WI38 (cell line): ENCODE results near the gene TIMM29.
"Not testable (repeated sequence)": the region's sequence is repeated elsewhere in the genome, so short reads cannot be mapped to it uniquely, and the experiment has no call there.

Source experiments
- H3K4me3 ChIP-seq: 2 replicates; pipeline ENCODE4 v1.5.1; 2011; ENCODE audit warnings: low read depth, mild to moderate bottlenecking, control low read depth, low read length
- TF ChIP-seq, protein P1 (sequence below): IDR thresholded peaks from 2 replicates; pipeline ENCODE4 v1.5.1; 2012; ENCODE audit warnings: low read depth, mild to moderate bottlenecking, control low read depth, low read length

TIMM29 gene

DNA sequence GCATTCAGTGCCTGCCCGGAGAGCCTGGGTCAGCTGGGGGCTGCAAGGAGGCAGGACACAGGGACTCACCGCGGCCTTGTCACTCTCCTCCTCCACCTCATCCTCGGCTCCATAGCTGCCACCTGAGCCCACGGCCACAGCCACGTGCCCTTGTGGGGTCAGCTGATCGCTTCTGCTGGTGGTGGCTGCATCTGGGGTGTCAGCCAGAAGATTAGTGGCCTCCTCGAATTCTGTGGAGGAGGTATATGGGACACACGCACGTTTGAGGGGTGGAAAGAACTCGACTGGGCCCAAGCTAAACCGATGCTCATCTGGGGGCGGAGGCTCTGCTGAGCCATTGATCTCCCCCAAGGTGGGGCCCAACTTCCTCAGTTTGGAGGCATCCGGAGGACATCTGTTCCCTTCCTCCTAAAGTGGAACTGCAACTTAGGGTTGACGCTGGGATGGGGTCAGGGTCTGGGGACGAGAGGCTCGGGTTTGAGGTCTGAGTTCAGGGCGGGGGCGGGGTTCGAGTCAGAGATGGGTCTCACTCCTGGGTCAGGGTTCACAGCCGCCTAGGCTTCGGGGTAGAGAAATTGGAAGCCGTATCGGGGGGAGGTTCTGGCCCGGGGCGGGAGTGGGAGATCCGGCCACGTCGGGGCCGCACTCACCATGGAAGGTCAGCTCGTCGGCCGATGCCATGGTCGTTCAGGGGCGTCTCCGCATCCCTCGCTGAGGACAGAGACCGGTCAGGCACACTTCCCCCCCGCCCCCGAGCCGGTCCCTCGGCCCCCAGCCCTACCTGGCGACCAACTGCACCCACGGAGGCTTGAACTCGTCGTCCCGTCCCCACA lies 665 bp upstream of the TIMM29 start:
- TF ChIP-seq, protein P1, sequence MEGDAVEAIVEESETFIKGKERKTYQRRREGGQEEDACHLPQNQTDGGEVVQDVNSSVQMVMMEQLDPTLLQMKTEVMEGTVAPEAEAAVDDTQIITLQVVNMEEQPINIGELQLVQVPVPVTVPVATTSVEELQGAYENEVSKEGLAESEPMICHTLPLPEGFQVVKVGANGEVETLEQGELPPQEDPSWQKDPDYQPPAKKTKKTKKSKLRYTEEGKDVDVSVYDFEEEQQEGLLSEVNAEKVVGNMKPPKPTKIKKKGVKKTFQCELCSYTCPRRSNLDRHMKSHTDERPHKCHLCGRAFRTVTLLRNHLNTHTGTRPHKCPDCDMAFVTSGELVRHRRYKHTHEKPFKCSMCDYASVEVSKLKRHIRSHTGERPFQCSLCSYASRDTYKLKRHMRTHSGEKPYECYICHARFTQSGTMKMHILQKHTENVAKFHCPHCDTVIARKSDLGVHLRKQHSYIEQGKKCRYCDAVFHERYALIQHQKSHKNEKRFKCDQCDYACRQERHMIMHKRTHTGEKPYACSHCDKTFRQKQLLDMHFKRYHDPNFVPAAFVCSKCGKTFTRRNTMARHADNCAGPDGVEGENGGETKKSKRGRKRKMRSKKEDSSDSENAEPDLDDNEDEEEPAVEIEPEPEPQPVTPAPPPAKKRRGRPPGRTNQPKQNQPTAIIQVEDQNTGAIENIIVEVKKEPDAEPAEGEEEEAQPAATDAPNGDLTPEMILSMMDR = no peak
- H3K4me3 ChIP-seq = peak overlapping the region; percentile 91

DNA sequence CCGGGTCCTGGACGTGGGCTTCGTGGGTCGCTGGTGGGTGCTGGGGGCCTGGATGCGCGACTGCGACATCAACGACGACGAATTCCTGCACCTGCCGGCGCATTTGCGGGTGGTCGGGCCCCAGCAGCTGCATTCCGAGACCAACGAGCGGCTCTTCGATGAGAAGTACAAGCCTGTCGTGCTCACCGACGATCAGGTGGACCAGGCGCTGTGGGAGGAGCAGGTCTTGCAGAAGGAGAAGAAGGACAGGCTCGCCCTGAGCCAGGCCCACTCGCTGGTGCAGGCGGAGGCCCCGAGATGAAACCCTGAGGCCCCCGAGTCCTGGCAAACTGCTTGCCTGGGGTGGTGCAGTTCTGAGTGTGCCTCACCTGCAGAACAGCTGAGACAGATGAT lies 787 bp downstream of the TIMM29 start:
- peak overlapping the region; percentile 91 for H3K4me3 ChIP-seq
- TF ChIP-seq, protein P1 = no peak

DNA sequence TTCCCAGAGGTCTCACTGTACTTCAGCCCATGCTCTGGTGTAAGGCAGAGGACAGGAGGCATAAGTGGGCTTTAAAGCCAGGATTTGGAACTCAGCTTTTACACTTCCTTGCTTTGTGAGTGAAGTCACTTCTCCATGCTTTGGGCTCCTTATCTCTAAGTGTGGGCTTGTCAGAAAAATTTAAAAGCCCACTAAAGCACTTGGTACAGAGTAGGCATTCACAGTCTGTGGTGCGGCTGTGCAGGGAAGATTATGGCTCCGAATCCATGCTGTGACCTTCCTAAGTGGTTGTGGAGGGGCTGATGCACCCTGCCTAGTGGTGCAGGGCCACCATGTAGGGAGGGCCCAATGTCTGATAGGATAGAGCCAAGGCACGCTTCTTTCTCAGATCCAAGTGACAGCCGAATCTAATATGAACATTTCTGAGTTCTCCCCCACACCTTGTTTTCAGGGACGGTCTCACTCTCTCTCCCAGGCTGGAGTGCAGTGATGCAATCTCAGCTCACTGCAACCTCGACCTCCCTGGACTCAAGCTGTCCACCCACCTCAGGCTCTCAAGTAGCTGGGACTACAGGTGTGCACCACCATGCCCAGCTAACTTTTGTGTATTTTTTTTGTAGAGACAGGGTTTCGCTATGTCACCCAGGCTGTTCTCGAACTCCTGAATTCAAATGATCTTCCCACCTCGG lies 6.9 kb downstream of the TIMM29 start:
- TF ChIP-seq, protein P1 = no peak
- no peak overlapping the region for H3K4me3 ChIP-seq

DNA sequence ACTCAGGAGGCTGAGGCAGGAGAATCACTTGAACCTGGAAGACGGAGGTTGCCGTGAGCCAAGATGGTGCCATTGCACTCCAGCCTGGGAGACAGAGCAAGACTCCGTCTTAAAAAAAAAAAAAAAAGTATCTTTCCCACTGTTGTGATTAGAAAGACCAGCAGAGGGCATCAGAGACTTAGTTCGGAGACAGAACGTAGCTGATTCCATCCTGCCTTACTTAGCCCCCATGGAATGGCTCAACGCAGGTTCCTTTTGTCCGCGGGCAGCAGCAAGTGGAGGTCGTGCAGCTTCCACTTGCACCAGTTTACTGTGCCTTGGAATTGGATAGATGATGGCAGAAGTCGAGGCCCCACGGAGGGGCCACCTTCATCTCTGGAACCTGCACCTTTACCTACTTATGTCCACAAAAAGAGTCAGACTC lies 8.1 kb downstream of the TIMM29 start:
- TF ChIP-seq, protein P1 = peak; percentile 47
- no peak overlapping the region for H3K4me3 ChIP-seq

DNA sequence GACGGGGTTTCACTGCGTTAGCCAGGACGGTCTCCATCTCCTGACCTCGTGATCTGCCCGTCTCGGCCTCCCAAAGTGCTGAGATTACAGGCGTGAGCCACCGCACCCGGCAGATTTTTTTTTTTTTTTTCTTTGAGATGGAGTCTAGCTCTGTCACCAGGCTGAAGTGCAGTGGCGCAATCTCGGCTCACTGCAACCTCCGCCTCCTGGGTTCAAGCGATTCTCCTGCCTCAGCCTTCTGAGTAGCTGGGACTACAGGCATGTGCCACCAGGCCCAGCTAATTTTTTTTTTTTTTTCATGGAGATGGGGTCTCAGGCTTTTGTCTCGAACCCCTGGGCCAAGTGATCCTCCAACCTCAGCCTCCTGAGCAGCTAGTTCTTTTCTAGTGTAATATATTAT lies 13.0 kb downstream of the TIMM29 start:
- not testable (repeated sequence) for H3K4me3 ChIP-seq

DNA sequence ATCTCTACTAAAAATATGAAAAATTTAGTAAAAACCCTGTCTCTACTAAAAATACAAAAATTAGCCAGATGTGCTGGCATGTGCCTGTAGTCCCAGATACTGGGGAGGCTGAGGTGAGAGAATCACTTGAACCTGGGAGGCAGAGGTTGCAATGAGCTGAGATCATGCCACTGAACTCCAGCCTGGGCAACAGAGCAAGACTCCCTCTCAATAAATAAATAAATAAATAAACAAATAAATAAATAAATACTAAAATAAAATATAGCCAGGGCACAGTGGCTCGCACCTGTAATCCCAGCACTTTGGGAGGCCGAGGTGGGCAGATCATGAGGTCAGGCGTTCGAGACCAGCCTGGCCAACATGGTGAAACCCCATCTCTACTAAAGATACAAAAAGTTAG lies 14.8 kb downstream of the TIMM29 start:
- not testable (repeated sequence) for H3K4me3 ChIP-seq

DNA sequence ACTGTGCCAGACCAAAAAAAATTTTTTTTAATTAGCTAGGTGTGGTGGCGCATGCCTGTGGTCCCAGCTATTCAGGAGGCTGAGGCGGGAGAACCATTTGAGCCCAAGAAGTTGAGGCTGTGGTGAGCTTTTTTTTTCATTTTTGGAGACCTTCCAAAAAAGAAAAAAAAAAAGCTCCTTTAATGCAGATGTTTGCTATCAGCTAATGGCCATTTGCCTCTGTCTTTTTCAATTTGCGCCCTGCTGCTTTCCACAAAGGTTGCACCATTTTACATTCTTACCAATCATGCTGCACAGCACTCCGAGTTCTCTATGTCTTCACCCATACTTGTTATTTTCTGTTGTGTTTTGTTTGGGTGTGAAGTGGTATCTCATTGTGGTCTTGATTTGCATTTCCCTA lies 16.7 kb downstream of the TIMM29 start:
- H3K4me3 ChIP-seq = no peak overlapping the region
- TF ChIP-seq, protein P1 = no peak

DNA sequence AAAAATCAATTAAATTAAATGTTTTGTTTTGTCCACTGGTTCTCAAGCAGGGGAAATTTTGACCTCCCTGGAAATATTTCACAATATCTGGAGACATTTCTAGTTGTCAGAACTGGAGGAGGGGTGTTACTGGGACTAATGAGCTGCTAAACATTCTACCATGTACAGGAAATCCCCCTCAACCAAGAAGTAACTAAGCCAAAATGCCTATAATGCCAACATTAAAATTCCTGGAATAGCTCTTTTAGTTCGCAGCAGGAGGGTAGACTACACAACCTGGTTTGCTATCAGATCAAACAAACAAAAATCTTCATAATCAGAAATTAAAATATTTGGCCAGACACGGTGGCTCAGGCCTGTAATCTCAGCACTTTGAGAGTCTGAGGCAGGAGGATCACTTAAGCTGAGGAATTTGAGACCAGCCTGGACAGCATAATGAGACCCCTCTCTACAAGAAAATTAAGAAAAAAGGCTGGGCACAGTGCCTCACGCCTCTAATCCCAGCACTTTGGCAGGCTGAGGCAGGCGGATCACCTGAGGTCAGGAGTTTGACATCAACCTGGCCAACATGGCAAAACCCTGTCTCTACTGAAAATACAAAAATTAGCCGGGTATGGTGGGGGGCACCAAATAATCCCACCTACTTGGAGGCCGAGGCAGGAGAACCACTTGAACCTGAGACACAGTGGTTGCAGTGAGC lies 18.5 kb downstream of the TIMM29 start:
- no peak overlapping the region for H3K4me3 ChIP-seq
- TF ChIP-seq, protein P1 = no peak
